Measurements from ENCODE around the gene USP6NL.

Gene USP6NL

DNA sequence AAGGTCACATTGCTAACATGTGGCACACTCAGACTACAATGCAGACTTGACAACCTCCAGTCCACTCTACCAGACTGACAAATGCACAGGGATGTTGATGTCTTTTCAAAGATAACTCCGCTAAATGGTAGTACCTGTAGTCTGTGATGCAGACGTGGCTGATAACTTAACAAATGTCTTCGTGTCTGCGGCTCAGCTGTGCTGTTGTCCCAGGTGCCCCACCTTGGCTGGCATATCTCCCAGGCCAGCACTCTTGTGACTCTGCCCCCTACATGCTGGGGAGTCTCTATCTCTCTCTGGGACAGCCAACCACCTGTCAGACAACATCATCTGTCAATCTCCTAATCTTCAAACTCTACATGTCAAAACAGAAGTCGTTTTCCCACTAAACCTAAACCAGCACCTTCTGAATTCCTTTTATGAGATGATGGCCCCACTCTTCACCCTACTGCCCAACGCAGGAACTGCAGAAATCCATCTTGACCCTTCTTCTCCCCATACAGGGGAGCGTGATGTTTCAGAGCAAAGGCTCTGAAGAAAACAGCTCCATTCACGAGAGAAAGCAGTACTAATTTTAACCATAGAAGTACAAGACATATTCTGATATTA, 156.4 kb downstream of the USP6NL start:
- no peaks in the 10 kb centered on the region for H3K9me3 ChIP-seq
- no peaks in the 10 kb centered on the region for H3K27me3 ChIP-seq
- H3K4me3 ChIP-seq (ENCODE audit: low read depth, low read length), result no peak overlapping the region
- no peaks in the 10 kb centered on the region for H3K36me3 ChIP-seq
- H3K4me1 ChIP-seq, result no peaks in the 10 kb centered on the region
- TF ChIP-seq, protein P1, sequence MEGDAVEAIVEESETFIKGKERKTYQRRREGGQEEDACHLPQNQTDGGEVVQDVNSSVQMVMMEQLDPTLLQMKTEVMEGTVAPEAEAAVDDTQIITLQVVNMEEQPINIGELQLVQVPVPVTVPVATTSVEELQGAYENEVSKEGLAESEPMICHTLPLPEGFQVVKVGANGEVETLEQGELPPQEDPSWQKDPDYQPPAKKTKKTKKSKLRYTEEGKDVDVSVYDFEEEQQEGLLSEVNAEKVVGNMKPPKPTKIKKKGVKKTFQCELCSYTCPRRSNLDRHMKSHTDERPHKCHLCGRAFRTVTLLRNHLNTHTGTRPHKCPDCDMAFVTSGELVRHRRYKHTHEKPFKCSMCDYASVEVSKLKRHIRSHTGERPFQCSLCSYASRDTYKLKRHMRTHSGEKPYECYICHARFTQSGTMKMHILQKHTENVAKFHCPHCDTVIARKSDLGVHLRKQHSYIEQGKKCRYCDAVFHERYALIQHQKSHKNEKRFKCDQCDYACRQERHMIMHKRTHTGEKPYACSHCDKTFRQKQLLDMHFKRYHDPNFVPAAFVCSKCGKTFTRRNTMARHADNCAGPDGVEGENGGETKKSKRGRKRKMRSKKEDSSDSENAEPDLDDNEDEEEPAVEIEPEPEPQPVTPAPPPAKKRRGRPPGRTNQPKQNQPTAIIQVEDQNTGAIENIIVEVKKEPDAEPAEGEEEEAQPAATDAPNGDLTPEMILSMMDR (IDR thresholded peaks at IDR 0.05; ENCODE audit: low read depth, low read length), result peak; percentile 21; the same call in 1 of the 2 replicates
- no peak for DNase-seq

DNA sequence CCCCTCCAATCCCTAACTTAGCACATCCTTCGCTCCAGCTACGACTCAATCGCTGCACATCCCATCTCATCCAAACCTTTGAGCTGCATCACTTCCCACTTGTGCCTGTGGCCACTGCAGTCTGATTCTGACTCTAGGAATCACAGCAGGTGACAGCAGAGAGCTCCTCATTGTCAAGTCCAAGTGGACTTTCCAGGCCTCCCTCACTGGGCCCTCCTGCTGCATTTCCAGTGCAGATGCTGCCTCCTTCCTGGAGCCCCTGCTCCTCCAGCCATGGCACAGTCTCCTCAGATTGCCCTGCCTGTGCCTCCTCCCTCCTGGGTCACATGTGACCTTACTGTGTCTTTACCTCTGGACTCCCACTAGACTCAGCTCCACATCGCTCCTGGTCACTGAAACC, 157.3 kb downstream of the USP6NL start:
- no peak for DNase-seq
- Histone ChIP-seq H3K36me3 (no peaks in the 10 kb centered on the region), H3K9me3 (no peaks in the 10 kb centered on the region), H3K27me3 (no peaks in the 10 kb centered on the region), H3K4me1 (no peaks in the 10 kb centered on the region), H3K4me3 (ENCODE audit: low read depth, low read length) (no peak overlapping the region)
- TF ChIP-seq, protein P1 (IDR thresholded peaks at IDR 0.05; ENCODE audit: low read depth, low read length), result no peak

DNA sequence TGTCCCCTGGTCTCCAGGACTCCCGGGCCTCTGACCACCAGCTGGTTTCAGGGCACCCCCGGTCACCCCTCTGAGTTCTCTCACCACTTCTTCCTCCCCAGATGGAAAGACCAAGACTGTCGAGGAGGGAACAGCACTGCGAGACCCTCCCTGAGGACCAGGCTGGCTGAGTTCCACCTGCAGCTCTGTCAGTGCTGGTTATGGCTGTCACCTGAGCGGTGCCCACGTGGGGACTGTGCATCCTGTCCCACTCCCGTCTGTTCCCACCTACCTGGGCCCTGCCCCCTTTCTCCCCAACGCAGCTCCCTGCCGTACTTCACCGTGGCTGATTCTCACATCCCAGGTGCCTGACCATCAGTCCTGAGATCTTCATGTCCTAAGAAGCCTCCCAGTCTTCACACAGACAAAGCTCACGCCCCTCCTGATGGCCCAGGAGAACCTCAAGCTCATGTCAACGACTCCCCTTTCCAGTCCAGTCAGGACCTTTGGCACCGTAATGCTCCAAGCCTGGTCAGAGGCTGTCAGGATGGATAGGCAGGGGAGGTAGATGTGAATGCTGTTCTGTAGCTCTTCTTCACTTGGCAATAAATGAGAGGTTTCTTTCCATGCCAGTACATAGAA, 159.7 kb downstream of the USP6NL start:
- no peaks in the 10 kb centered on the region for H3K27me3 ChIP-seq
- TF ChIP-seq, protein P1 (IDR thresholded peaks at IDR 0.05; ENCODE audit: low read depth, low read length), result no peak
- DNase-seq, result no peak
- H3K9me3 ChIP-seq, result no peaks in the 10 kb centered on the region
- H3K4me1 ChIP-seq, result no peaks in the 10 kb centered on the region
- H3K36me3 ChIP-seq, result no peaks in the 10 kb centered on the region
- H3K4me3 ChIP-seq (ENCODE audit: low read depth, low read length), result no peak overlapping the region

DNA sequence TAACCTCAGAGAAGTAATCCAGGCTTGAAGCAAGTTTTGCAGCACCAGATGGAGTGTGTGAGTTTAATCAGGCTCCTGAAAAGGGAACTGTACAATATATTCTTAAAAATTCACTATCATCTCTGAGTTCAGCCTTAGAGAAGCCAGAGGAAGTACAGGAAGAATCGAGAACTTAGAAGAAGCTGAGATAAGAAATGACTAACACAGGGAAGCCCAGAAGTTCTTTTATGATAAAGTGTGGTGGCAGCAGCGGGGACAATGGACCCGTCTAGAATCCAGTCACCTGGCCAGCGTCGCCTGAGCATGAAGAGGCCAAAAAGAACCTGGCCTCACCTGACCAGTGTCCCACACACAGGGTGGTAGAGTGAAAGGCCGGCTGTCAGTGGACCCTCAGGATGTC, 161.0 kb downstream of the USP6NL start:
- no peak for DNase-seq
- Histone ChIP-seq H3K4me1 (no peaks in the 10 kb centered on the region), H3K4me3 (ENCODE audit: low read depth, low read length) (no peak overlapping the region), H3K27me3 (no peaks in the 10 kb centered on the region), H3K36me3 (no peaks in the 10 kb centered on the region), H3K9me3 (no peaks in the 10 kb centered on the region)
- TF ChIP-seq, protein P1 (IDR thresholded peaks at IDR 0.05; ENCODE audit: low read depth, low read length), result no peak

DNA sequence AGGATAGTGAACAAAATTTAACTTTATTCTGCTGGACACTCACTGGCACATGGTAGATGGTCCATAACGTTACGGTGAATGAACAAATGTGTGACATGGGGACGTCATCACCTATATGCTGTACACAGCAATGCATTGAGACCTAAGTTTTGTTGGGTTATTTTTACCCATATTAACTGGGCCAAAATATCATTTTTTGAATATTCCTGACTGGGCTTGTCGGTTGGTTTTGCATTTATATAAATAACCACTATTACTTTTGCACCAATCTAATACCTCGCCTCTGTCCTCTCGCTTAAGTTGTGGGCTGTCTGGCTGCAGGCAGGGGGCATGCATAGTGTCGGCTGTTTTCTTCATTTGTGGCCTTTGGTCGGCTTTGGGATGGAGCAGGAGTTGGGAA, 161.7 kb downstream of the USP6NL start:
- TF ChIP-seq, protein P1 (IDR thresholded peaks at IDR 0.05; ENCODE audit: low read depth, low read length), result no peak
- Histone ChIP-seq H3K9me3 (no peaks in the 10 kb centered on the region), H3K4me1 (no peaks in the 10 kb centered on the region), H3K36me3 (no peaks in the 10 kb centered on the region), H3K27me3 (no peaks in the 10 kb centered on the region), H3K4me3 (ENCODE audit: low read depth, low read length) (no peak overlapping the region)
- no peak for DNase-seq

DNA sequence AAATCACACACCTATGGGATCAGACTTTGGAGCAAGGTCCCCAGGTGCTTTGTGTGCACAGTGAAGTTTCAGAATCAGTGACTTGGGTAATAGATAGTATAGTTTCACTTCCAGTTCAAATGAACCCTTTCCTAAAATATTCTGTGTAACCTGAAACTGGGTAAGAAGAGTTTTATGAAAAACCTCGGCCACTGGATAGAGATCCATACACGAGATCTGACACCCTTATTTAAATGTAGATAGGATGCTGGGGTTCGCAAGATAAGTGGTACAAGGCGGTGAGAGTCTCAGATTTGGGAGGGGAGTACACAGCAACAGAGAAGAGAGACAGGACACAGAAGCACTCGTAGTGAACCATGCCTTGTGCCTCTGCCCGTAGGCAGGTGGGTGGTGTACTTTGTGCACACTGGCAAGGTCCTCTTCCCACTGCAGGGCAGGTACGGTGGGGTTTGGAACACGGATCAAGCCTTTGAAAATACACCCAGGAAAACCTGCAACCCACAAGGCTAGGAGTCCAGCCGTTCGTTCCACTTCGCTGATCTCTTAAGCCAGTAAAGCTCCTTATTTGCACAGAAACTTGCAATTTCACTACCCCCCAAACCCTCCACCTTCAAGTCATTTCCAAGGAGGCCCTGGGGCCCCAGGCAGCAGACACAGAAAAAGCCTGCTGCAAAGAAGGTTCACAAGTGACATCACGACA, 162.8 kb downstream of the USP6NL start:
- no peaks in the 10 kb centered on the region for H3K9me3 ChIP-seq
- H3K36me3 ChIP-seq, result no peaks in the 10 kb centered on the region
- TF ChIP-seq, protein P1 (IDR thresholded peaks at IDR 0.05; ENCODE audit: low read depth, low read length), result no peak
- H3K4me3 ChIP-seq (ENCODE audit: low read depth, low read length), result no peak overlapping the region
- H3K27me3 ChIP-seq, result no peaks in the 10 kb centered on the region
- no peak for DNase-seq
- H3K4me1 ChIP-seq, result no peaks in the 10 kb centered on the region

All from BE2C (cell line).